HK-2 (cell line): ENCODE data around the gene STX8.
A peak's percentile ranks its signal among the peaks of the same experiment; 100 is the strongest.

Experiments
- DNase-seq: peaks from one replicate; pipeline ENCODE4 v3.0.0-alpha.2; 2018; ENCODE audit not compliant: unreplicated experiment

The STX8 gene

DNA sequence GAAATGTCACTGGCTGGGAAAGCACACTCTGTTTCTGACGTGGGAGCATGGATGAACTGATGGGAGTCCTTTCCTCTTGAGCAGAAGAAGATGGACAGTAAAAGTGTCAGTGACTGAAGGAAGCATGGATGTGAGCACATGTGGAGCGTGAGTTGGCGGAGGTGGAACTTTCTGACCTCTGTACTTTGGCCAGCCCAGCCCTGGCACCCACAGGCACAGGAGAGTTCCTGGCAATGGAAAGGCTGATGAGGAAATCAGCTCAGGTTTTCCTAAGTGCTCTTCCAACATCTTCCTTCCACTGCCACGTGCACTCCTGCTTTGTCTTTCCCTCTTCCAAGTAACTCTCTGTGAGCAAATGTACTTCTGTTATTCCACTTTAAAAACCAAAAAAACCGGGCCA is 277.5 kb downstream of the STX8 start:
- no peak for DNase-seq

DNA sequence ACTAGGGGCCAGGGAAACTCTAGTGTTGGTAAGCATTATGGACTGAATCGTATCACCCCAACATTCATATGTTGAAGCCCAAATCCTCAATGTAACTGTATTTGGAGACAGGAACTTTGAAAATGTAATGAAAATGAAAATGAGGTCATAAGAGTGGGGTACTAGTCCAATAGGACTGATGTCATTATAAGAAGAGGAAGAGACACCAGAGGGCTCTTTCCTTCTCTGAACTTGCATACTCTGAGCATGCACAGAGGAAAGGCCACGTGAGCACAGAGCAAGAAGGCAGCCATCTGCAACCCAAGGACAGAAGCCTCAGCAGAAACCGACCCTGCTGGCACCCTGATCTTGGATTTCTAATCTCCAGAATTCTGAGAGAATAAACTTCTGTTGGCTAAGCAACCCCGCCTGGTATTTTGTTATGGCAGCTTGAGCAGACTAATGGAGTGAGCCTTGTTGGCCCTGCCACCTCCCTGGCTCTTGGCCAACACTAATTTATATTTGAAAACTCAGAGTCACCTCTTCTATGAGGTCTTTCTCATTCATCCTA is 280.9 kb downstream of the STX8 start:
- no peak for DNase-seq

DNA sequence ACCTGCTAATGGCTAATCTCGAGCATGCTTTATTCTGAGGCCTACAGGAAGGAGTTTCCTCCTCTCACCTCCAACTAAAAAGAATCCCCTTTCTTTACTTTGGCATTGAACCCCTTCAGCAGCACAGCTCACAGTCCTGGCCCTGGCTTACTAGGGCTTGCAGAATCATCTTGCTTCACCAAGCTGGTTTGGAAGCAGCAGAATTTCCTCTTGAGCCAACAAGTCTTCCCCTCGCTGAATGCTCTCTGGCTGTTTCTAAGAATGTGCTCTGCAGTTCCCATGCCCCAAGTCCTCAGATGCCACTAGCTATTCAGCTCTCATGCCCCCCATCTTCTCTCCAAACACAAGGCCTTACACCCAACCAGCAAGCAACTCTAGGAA is 283.1 kb downstream of the STX8 start:
- no peak for DNase-seq

DNA sequence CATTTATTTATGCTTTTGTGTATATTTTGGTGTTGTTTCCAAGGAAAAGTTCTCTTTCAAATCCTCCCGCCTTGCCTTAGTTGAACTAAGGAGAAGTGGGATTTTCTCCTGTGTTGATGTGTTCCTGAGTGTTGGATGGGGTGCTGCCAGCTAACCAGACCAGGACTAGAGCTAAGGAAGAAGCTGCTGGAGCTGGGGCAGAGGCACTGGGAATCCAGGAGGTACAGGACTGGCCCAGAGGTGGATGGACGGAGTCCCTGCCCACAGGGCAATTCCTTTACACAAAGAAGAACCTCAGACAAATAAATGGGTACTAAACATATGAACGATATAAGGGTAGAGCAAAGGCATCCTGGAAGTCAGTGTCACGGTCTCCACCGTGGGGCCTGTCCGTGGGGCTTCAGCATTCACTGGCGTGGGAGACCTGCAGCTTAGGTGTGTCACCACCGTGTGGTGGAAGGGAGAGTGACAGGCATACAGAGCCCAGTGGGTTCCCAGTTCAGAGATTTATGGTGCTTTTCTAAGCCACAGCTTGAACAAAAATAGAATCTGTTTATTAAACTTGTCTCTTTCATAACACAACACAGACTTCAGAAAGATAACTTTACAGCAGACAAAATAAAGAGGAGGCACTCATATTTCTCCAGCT is 283.6 kb downstream of the STX8 start:
- DNase-seq = peak; percentile 18

DNA sequence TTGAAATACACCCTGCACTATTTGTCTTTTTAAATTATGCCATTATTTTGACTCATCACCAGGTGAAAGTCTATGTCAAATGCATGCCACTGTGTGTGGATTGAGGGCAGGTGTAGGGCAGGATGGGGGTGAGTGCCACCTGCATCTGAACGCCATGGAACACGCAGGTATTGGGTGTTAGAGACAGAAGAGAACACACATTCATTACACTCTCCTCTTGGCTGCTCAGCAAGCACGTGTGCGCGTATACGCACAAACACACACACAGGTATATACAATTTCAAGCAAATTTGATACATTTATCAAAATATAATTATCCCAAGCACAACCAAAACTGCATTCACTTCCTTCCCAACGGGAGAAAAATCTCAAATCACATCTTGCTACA is 285.4 kb downstream of the STX8 start:
- no peak for DNase-seq

DNA sequence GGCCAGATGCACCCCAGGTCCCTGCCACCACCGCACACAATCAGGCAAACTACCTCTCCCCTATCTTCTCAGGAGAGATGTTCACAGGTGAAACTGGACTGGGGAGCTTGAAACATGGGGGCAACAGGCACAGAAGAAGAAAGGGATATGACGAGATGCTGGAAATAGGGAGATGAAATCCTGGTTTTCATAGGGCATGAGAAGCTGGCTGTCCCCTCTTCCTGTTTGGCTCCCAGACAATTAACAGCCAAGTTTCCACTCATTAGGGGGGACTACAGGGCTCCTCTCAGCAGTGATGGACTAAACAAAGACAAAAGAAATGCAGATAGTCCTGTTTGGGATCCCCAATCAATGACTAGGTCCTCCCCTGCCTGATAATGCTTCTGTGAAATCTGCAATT is 288.3 kb downstream of the STX8 start:
- DNase-seq = no peak

DNA sequence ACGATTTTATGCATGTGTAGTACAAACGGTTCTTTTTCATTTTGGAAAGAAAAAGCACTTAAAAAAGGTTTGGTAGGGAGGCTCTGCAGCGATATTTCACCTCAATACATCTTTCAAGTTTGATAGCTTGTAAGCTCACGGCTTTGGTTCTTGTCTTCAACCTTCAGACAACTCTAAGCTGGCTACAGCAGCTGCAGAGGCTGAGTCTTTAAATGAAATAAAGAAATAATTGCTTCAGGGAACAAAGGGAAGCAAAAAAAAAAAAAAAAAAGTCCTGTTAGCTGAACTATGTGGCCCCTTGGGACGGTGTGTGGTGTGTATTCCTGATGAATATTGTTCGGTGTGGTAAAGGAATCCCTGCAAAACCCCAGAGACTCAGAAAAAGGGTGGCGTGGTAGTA is 289.2 kb downstream of the STX8 start:
- DNase-seq = no peak

DNA sequence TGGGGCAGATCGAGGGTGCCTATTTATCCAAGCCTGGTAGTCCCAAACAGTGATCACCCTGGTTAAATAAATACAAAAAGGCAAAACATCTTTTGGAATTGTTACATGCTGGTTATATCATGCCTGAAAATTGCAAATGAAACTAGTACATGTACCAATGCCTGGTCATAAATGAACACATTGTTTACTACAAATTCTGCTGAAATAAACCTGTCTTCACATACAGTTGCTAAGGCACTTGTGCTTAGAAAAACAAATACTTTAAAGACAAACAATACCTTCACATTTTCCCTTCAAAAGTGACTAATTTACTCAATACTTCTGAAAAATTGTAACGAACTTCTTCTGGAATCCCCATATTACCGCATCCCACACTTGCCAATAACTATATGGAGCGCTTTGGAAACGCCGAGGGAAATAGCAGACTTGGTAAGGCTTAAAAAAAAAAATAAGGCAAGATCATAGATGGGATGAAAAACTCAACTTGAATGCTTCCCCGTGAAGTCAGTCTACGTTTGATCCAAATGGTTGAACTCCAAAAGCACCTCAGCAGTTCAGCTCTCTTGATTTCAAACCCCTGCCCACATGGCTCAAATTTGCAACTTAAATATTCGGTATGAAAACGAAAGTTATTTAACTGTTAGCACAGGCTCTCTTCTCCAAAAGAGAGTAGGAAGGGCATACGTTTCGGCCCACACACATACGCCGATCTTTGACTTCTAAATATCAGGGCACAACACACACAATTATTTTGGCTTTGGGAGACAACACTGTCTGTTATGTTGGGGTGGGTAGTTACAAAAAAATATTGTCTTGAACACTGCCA is 289.8 kb downstream of the STX8 start:
- DNase-seq = no peak

DNA sequence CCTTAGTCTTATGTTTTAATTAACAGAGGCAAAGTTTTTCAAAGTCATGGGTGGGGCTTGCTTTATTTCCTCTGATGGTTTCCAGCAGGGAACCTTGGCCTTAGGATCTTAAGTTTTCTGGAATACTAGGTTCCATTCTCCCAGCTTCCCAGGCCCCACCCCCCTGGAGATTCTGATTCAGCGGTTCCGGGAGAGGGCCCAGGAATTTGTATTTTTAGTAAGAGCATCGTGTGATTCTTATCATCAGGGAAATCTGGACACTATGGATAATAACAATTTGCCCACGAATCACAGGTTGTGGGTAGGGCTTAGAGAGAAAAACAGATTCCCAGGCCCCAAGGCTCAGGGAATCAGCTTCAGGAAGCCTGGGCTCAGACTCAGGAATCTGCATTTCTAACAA is 290.7 kb downstream of the STX8 start:
- no peak for DNase-seq

DNA sequence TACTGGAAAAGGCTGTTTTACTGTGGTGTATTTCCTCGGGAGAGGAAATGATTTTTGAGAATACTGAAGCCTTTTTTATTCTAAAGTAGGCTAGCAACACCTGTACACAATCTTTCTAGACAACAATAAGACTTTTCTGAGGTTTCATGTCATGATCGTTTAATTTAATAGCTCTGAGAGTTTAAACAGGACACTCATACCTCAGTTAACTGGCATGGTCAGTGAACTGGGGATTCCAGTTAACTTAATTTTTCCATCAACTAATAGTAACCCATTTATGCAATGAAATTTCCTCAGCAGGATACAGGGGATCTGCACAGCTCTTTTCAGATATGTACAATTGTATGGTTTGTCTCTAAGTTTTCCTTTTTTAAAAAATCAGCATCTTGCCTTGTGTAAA is 291.7 kb downstream of the STX8 start:
- no peak for DNase-seq

DNA sequence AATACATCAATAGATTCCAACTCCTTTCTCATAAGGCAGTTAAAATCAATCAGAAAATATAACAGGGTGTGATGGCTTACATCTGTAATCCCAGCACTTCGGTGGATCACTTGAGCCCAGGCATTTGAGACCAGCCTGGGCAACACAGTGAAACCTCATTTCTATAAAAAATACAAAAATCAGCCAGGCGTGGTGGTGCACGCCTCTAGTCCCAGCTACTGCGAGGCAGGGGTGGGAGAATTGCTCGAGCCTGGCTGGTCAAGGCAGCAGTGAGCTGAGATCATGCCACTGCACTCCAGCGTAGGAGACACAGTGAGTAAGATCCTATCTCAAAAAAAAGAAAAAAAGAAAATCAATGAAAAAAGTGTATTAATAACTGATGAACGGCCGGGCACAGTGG is 295.7 kb downstream of the STX8 start:
- DNase-seq = no peak

DNA sequence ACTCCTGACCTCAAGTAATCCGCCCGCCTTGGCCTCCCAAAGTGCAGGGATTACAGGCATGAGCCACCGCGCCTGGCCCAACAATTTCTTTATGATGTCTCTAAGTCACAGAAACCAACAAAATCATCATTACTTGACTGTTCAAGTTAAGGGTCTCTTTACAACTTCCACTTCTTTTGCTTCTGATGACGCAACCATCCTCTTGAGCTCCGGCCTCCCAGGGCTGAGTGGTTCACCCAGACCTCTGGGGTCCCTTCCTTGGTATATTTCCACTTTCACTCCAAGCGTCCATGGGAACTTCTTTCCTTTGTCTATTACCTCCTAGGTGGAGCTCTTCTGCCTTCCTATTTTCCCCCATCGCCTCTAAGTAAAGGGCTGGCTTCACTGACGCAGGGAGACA is 300.6 kb downstream of the STX8 start:
- no peak for DNase-seq

DNA sequence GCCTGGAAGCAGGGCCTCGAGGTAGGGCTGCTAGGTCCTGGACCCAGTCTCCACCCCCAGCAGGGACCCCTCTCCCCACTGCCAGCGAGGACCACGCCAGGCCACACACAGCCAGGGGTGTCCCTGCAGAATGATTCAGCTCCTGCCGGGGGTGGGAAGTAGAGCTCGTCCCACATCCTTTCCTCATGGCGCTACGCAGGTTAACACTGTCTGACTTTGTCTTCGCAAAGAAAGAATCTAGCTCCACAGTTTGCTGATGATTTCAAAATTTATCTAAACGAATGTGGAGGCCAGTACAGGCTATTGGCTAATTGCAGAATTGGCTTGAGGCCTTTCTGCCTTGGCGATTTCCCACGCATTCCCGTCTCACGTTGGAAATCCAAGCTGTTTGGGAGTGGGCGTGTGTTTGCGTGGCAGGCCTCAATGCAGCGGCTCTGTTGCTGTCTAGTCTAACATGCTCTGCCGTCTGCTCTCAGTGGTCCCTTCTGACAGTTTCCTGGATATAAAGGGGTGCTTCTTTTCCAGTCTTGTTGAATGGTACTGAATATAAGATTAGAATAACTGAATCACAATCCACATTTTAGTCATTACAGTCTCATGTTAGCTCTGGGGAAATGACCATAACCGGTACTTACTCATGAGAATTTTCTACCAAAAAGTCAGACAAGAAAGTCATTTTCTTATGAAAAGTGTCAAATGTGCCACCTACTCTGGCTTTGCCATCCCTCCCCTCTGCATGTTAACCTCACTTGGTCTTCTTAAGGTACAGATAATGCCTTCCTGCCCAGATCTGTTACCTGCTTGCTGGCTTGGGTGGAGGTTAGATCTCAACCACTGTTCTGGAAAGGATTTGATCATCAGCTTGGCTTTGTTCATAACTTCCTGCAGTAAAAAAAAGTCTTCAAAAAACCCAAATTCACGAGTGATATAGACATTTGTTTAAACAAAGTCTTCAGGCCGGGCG is 301.9 kb downstream of the STX8 start:
- DNase-seq = no peak

DNA sequence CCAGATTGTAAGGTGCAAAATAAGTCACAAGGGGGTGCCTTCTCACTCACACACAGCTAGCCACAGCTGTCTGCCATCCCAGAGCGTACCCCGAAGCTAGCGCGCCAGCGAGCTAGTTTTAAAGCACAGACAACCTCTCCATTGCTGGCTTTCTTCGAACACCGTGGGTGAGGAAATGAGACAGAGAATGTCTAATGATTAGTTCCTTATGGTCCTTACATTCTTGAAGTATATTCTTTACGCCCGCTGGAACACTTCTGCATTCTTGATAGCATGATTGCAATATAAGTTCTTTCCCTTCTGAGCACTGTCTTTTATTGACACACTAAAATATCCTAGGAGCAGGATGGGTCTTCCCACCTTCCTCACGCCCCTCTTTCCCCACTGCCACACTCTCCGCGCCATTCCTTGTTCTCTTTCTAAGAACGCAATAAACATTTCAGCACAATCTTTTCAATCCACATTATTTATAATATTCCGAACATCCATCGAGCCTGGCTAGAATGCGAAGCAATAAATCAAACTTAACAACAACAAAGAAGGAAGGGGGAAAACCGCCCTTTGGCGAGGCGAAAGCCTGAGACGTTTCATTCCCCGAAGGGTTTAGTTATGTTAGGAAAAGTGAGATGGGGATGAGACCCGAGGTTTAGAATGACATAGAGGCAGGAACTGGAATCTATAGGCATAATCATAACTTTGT is 303.0 kb downstream of the STX8 start:
- DNase-seq = no peak

DNA sequence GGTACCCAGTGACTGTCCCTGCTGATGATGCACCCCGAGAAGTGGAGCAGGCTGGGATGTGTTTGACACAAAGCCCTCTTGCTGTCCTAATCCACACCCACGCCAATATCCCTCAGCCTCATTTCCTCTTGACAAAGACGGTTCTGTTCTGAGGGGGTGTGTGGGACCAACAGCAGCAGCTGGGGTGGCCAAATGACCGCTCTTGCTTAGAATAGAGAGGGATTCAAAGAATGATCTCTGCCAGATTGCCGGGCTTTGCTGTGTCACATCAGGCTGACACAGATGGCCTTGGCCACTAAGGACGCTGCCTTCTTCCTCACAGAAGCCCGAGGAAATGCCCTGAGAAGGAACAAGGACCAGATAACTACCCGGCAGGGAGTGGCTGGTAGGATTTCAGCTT is 303.6 kb downstream of the STX8 start:
- no peak for DNase-seq

DNA sequence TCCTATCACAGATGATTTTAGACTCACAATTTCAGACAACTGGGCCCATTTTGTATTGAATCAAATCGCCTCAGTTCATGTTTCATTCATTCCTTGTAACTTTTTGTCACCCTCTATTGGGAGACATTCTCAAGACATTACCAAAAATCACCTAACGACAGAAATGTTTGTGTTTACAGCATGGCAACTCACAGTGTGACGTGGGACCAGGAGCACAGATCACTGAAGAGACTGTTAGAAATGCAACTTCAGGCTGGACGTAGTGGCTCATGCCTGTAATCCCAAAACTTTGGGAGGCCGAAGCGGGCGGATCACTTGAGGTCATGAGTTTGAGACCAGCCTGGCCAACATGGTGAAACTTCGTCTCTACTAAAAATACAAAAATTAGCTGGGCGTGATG is 304.7 kb downstream of the STX8 start:
- no peak for DNase-seq

DNA sequence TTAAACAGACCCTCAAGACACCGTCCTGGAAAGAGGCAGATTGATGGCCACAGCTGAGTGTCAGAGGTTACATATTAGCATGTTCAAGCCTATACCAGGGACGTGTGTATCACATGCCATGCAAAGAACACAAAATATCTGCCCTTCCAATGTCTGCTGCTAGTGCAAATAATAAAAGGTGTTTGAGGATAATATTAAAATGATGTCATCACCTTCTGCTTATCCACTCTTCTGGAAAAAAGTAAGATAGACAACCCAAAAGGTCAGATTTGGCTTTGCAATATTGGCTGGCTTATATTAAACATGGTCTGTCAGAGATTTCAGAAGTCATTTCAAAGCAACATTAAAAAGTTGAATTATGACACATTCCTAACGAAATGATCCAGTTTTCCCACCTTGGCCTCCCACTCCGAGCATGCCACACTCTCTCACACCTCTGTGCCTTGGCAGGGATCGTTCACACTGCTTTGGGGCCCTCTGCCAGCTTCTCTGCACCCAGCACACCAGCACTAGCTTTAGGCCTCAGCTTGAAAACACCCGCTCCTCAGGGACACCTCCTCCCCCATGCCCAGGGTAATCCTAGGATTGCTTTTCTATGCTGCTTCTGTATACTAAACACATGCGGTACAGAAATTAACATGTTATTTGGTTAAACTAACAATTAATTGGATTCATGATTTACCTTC is 306.1 kb downstream of the STX8 start:
- no peak for DNase-seq

DNA sequence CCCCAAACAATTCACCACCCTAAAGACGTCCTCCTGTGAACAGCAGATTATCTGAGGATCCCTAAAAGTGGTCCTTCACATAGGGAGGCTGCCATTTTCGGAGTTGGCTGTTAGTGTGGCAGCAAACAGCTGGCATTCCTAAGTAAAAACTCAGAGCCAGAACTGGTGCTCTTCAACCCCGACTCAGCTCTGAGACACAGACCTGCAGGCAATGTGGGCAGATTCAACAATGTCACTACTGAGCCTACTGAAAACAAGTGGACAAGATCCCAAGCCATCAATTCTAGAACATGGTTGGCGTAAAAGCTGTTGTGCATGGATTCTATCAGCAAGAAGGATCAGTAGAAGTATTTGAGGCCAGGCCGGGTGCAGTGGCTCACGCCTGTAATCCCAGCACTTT is 307.1 kb downstream of the STX8 start:
- no peak for DNase-seq

DNA sequence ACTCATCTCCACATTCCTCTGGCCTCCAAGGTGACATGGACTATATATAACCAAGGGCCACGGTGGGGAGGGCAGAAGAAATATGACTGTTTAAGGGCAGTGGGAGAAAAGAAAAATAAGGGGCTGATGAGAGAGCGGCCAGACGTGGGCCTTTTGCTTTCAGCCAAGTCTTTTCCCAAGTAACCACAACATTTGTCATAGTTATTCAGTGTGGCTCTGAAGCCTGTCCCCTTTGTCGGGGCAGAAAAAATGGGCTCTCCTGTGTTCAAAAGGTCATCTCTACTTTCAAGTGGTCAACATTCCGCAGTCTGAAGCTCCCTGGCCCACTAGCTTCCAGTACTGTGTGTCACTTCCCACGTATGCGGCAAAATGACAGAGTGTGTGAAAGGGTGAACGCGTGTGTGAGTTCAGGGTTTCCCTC is 308.9 kb downstream of the STX8 start:
- DNase-seq = no peak

DNA sequence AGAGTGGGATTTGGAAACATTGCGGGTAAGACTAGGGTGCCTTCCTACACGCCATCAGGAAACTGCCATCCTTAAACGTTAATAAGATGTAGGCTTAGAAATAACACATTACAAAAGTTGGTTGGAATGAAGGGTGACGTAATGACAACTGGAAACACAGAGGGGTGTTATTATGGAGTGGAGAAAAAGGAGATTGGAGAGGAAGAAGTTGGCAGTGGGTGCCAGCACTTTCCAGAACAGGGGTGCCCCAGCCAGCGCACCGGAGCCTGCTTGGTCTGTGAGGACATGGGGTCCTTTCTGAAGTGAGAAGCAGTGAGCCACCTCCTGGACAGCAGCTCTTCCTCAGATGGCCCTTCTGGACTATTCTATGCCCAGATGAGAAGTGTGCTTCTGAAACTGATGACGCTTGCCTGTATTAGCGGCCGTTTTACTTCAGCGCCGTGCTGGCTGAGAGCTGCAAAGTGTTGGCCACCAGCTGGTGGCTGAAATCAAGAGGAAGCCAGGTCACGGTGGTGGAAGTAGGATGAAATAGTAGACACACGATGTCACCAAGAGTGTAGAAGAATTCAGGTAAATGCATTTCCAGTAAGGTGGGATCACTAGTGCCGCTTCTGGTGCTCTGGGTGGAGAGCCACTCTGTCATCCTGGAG is 309.5 kb downstream of the STX8 start:
- DNase-seq = no peak
